ENCODE results near the gene SH3BP5L.
A peak's percentile ranks its signal among the peaks of the same experiment; 100 is the strongest.
"Not testable (repeated sequence)": the region's sequence is repeated elsewhere in the genome, so short reads cannot be mapped to it uniquely, and the experiment has no call there.

The SH3BP5L gene

GRCh38 chr1:248807067-248807737 is 18.5 kb downstream of the SH3BP5L start:
- DNase-seq: no peak

GRCh38 chr1:248805876-248806275 is 19.8 kb downstream of the SH3BP5L start:
- DNase-seq: no peak

- no peak for DNase-seq
These were observed 20.7 kb downstream of the SH3BP5L start for GRCh38 chr1:248804771-248805681.

GRCh38 chr1:248803501-248803900 is 22.2 kb downstream of the SH3BP5L start:
- DNase-seq: not testable (repeated sequence)

- DNase-seq: no peak
These were observed 23.3 kb downstream of the SH3BP5L start for GRCh38 chr1:248802454-248802853.

GRCh38 chr1:248800459-248800858 is 25.3 kb downstream of the SH3BP5L start:
- DNase-seq: no peak

GRCh38 chr1:248798791-248799190 is 26.9 kb downstream of the SH3BP5L start:
- no peak for DNase-seq

GRCh38 chr1:248794663-248795062 is 31.1 kb downstream of the SH3BP5L start:
- not testable (repeated sequence) for DNase-seq

- no peak for DNase-seq
These were observed 32.1 kb downstream of the SH3BP5L start for GRCh38 chr1:248793592-248793991.

- no peak for DNase-seq
These were observed 33.4 kb downstream of the SH3BP5L start for GRCh38 chr1:248792342-248792741.

GRCh38 chr1:248791010-248791409 is 34.7 kb downstream of the SH3BP5L start:
- DNase-seq: no peak

GRCh38 chr1:248790456-248790855 is 35.3 kb downstream of the SH3BP5L start:
- no peak for DNase-seq

GRCh38 chr1:248789337-248789736 is 36.4 kb downstream of the SH3BP5L start:
- DNase-seq: not testable (repeated sequence)

- no peak for DNase-seq
These were observed 37.4 kb downstream of the SH3BP5L start for GRCh38 chr1:248788327-248788726.

- no peak for DNase-seq
These were observed 38.3 kb downstream of the SH3BP5L start for GRCh38 chr1:248787430-248787829.

GRCh38 chr1:248786156-248786555 is 39.6 kb downstream of the SH3BP5L start:
- peak; percentile 34 for DNase-seq

GRCh38 chr1:248783367-248783766 is 42.3 kb downstream of the SH3BP5L start:
- DNase-seq: no peak

GRCh38 chr1:248782416-248783141 is 43.1 kb downstream of the SH3BP5L start:
- no peak for DNase-seq

- no peak for DNase-seq
These were observed 46.4 kb downstream of the SH3BP5L start for GRCh38 chr1:248779350-248779749.

- no peak for DNase-seq
These were observed 46.8 kb downstream of the SH3BP5L start for GRCh38 chr1:248778906-248779305.

- DNase-seq: no peak
These were observed 48.7 kb downstream of the SH3BP5L start for GRCh38 chr1:248776991-248777390.

GRCh38 chr1:248775441-248775840 is 50.3 kb downstream of the SH3BP5L start:
- no peak for DNase-seq
